ENCODE results near the gene ATP2C1.

The ATP2C1 gene

DNA sequence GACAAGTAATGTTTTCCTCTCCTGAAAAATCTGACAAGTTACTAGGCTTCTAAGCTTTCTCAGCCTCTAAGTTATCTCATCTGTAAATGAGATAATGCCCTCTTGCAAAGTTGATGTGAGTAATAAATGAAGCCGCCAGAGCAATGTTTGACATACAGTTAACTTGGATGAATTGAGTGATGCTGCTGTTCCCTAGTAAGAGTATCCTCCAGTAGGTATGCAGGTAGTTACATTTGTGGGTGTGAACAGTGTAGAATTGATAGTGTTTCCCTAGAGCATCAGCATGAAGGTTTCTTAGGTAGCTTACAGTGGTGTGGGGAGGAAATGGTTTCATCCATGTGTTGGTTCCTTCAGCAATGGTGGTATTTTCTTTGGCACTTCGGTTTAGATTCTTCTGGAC lies 3.4 kb downstream of the ATP2C1 start:
- DNase-seq, result no peak

GRCh38 chr3:130900959-130901358 lies 7.1 kb downstream of the ATP2C1 start:
- no peak for DNase-seq

- no peak for DNase-seq
Observed at GRCh38 chr3:130901463-130902204, 7.8 kb downstream of the ATP2C1 start.

DNA sequence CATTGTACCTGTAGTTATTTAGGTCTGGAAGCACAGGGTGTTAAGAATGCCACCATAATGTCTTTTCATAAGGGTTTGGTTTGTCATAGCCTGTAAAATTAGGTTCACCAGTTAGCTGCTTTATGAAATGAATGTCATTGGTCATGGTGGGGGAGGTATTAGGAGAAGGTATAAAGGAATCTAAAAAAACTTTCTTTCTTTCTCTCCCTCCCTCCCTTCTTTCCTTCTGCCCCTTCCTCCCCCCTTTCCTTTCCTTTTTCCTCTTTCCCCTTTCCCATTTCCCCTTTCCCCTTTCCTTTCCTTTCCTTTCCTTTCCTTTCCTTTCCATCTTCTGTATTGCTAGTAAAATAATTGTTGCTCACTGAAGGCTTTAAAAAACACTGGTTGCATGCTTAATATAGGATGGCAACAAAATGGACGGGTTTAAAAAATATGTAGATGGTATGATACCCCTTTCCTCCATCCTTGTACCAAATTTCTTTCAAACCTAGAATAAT lies 9.6 kb downstream of the ATP2C1 start:
- no peak for DNase-seq

GRCh38 chr3:130904491-130904890 lies 10.6 kb downstream of the ATP2C1 start:
- no peak for DNase-seq

DNA sequence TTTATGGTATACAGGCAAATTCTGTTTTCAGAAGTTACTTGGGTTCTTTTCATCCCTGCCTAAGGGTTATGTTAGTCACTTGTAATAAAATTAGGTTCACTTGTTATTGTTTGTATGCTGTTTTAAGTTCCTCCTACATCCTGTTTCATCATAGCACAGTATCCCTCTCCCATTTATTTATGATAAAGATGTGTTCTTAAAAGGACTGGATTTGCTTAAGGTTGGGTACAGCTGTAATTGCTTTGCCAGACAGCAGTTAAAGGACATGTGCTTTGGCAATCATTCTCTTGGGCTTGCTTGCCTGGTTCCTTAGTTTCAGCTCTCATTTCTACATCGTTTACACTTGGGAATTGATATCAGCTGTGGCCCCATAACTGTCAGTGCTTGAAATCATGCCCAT lies 11.7 kb downstream of the ATP2C1 start:
- DNase-seq, result no peak

GRCh38 chr3:130906374-130906995 lies 12.6 kb downstream of the ATP2C1 start:
- DNase-seq, result no peak

DNA sequence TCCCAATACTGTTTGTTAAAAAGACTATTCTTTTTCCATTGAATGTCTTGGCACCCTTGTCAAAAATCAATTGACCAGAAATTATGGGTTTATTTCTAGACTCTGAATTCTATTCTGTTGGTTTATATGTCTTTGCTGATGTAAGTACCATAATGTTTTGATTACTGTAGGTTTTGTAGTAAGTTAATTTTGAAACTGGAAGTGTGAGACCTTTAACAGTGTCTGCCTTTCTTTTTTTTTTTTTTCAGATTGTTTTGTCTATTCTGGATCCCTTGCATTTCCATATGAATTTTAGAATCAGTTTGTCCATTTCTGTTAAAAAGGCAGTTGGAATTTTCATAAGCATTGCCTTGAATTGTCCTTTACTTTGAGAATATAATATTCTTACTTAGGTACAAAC lies 13.6 kb downstream of the ATP2C1 start:
- no peak for DNase-seq

GRCh38 chr3:130907966-130908365 lies 14.1 kb downstream of the ATP2C1 start:
- no peak for DNase-seq

- DNase-seq, result no peak
Observed at GRCh38 chr3:130915567-130916292, 21.8 kb downstream of the ATP2C1 start.

GRCh38 chr3:130916507-130917167 lies 22.8 kb downstream of the ATP2C1 start:
- peak; percentile 48 for DNase-seq

DNA sequence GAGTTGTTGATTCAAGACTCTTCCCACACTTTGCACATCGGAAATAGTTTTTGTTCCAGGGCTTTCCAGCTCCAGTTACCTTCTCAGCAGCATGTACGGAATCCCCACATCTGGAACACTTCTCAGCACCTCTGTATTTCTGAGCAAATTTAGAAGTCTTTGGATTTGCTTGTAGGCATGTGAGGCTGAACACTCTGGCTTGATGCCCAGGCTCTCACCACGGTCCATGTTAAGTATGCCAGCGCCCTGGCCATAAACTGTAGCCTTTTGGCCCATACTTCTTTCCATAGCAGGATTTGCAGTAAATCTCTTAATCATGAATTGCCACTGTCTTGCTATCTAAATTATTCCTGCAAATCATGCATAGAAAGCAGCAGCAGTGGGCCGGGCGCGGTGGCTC lies 24.4 kb downstream of the ATP2C1 start:
- DNase-seq, result no peak

DNA sequence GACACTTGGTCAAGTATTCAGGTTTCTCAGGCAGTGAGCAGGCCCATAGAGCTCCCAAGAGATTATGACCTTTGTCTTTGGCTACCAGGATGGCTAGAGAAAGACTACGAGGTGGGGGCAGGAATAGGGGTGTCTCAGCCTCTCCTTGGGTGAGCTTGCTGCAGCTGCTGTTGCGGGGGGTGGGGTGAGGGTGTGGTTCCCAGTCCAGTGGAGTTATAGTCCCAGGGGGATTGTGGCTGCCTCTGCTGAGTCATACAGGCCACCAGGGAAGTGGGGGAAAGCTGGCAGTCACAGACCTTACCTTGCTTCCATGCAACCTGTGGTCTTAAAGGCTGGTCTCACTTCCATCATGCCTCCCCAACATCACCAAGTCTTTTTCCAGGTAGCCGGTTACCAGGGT lies 31.7 kb downstream of the ATP2C1 start:
- no peak for DNase-seq

GRCh38 chr3:130926504-130926903 lies 32.6 kb downstream of the ATP2C1 start:
- DNase-seq, result no peak

DNA sequence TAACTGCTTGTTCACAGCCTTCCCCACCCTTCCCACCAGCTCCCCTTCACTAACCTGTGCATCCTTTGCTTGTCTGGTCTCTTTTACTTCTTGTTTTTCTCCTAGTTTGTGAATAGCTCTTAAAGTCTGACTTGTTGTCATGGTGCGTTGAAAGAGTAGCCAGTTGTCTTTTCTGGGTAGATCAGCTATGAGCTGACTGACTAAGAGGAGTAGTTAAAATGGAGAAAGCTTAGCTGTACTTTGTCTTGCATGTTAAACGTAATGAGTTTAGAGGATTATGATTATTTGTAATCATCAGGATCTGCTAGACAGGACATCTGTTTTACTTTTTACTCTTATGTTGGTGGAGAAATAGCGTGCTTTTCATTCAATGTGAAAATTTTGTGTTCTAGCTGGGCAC lies 35.9 kb downstream of the ATP2C1 start:
- DNase-seq, result peak; percentile 49

GRCh38 chr3:130932979-130933378 lies 39.1 kb downstream of the ATP2C1 start:
- DNase-seq, result no peak

GRCh38 chr3:130933801-130934345 lies 40.0 kb downstream of the ATP2C1 start:
- no peak for DNase-seq

DNA sequence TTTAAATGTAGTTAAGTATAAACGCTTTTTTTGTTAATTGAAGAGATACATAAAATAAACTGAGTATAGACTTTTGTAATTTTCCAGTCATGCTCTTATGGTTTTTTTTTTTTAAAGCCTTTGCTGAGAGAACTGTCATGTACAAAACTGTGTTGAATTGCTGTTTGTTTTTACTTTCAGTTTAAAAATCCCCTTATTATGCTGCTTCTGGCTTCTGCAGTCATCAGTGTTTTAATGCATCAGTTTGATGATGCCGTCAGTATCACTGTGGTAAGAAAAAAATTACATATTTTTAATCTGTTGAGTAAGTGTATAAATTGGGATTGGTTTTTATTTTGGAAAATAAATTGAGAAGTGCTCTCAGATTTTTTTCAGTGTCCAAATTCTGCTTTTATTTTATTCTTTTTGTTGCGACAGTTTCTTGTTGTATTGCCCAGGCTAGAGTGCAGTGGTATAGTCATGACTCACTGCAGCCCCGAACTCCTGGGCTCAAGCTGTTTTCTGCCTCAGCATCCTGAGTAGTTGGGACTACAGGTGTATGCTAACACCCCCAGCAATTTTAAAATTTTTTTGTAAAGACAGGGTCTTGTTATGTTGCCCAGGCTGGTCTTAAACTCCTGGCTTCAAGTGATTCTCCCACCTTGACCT lies 40.7 kb downstream of the ATP2C1 start:
- no peak for DNase-seq

GRCh38 chr3:130935761-130936492 lies 42.0 kb downstream of the ATP2C1 start:
- DNase-seq, result no peak

DNA sequence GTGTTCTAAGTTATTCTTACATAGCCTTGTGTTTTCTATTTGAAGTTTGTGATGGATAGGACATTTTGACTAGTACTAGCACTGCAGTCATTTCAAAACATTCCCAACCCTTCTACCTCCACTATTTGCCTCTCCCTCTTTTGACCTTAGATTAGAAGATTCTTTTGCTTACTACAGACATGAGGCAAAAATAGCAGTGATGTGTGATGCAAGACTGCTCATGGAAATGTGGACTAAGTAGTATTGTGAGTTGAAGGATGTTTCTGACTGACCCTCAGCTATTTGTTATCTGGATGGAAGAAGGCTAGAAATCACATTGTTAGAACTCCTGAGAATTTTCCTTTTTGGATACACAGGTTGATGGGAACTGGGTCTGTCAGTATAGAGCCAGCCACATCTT lies 45.9 kb downstream of the ATP2C1 start:
- no peak for DNase-seq

- DNase-seq, result no peak
Observed at GRCh38 chr3:130941793-130942192, 47.9 kb downstream of the ATP2C1 start.

- DNase-seq, result no peak
Observed at GRCh38 chr3:130946882-130947281, 53.0 kb downstream of the ATP2C1 start.
